ENCODE data around the gene PHF24.
A peak's percentile ranks its signal among the peaks of the same experiment; 100 is the strongest.

- TF ChIP-seq CTCF (optimal IDR thresholded peaks at IDR 0.05 in 1 of 3, IDR thresholded peaks at IDR 0.05 in 1 of 3, conservative IDR thresholded peaks at IDR 0.05 in 1 of 3; ENCODE audit: extremely low read depth in 1 of 3, insufficient read depth in 2 of 3, low read length in 3 of 3) (peak; percentile 78 to 92 (median 86)), EZH2 (IDR thresholded peaks at IDR 0.05; ENCODE audit: low read length) (no peak)
Observed at GRCh38 chr9:34985311-34985899, 27.3 kb downstream of the PHF24 start.

Data from keratinocyte (primary cell).